Kasumi-1 (cell line): ENCODE results near the gene MFSD2B.
"Not testable (repeated sequence)": the region's sequence is repeated elsewhere in the genome, so short reads cannot be mapped to it uniquely, and the experiment has no call there.

ENCODE experiments used
- DNase-seq, 2 experiments: peaks; one replicate each; lab custom pipeline; 2025; lab: John Stamatoyannopoulos, UW

The MFSD2B gene, protein sequence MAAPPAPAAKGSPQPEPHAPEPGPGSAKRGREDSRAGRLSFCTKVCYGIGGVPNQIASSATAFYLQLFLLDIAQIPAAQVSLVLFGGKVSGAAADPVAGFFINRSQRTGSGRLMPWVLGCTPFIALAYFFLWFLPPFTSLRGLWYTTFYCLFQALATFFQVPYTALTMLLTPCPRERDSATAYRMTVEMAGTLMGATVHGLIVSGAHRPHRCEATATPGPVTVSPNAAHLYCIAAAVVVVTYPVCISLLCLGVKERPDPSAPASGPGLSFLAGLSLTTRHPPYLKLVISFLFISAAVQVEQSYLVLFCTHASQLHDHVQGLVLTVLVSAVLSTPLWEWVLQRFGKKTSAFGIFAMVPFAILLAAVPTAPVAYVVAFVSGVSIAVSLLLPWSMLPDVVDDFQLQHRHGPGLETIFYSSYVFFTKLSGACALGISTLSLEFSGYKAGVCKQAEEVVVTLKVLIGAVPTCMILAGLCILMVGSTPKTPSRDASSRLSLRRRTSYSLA

DNA sequence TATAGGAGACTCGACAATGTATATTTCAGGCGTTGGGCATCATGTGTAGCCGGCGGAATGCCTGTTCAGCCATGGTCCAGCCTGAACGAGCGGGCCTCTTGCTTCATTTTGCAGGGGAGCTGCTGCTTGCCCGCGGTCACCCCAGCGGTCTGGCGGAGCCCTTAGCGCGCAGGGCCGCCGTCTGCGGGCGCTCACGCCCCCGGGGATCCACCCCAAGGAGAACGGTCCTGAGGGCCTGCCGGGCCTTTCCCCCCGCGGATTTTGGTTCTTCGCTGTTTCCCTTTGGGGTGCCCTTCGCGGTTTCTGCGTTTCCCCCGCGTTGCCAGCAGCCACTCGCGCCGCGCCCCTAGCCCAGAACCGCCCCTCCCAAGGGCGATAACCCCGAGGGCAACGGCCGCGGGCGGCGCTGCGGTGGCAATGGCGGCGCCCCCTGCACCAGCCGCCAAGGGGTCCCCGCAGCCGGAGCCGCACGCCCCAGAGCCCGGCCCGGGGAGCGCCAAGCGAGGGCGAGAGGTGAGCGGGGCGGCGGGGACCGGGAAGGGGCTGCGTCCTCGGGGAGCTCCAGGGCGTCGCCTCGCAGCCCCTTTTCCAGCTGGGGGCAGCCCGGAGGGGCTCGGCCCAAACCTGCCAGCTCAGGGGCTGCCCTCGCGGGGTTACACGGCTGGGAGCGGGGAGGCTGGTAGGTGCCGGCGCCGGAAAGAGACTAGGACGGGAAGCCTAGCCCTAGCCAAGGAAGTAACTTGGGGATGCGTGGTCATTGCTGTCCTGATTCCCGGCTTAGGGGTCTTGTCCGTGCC is at the start of gene MFSD2B:
MFSD2B (plus strand) TSS at position 406 of the 797 bp plus-strand sequence; CDS start at position 418, 12 bp downstream.
- DNase-seq, result no peak

DNA sequence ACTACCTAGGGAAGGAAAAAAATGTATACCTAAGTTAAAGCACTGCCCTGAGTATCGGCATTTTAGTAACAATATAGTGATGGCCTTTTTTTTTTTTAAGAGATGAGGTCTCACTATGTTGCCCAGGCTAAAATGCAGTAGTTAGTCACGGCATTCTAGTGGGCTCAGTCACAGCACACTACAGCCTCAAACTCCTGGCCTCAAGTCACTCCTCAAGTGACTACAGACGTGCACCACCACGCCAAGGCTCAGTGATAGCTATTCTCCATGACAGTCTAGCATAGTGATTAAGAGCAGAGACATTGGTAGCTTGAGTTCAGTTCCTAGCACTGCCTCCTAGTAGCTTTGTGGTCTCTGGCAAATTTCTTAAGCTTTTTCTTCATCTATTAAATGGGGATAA is 42.0 kb upstream of the MFSD2B start:
- no peak for DNase-seq

DNA sequence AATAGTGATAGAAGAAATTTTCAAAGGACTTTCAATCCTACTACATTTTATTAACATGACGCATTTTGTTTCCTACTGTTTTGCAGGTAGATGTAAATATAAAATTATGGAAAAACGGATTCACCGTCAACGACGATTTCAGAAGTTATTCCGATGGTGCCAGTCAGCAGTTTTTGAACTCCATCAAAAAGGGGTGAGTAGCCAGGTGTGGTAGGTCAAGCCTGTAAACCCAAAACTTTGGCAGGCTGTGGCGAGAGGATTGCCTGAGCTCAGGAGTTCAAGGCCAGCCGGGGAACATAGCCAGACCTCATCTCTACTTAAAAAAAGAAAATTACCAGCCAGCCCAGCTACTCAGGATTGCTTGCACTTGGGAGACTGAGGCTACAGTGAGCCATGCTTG is 33.0 kb upstream of the MFSD2B start:
- DNase-seq, result no peak

DNA sequence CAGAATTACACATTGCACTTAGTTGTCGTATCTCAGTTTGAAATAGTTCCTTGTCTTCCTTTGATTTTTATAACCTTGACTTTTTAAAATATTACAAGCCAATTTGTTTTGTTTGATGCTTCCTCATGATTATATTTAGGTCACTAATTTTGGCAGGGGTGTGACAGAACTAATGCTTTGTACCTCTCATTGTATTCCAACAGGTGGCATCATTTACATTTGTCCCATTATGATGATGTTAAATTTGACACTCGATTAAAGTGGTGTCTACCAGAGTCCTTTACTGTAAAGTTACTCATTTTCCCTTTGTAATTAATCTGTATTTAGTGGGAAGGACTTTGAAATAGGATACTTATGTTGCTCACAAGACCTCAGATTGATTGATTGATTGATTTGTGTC is 21.5 kb upstream of the MFSD2B start:
- DNase-seq, result peak; percentile 41 to 63

DNA sequence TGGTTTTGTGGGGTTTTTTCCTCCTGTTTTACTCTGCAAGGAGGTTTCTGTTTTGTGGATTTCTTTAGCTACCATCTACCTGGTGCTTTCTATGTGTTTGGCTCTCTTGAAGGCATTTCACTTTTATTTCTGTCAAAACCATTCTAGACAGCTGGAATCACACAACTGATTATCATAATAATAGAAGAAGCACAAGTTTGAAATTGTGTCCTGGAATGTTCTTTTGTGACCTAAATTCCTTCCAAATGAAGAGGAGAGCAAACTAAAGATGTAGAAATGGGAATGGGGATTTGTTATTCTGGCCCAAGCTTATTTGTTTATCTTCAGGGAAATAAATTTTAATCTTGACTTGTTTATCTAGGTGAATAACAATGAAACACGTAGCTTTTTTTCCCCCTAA is 17.0 kb upstream of the MFSD2B start:
- DNase-seq, result no peak

DNA sequence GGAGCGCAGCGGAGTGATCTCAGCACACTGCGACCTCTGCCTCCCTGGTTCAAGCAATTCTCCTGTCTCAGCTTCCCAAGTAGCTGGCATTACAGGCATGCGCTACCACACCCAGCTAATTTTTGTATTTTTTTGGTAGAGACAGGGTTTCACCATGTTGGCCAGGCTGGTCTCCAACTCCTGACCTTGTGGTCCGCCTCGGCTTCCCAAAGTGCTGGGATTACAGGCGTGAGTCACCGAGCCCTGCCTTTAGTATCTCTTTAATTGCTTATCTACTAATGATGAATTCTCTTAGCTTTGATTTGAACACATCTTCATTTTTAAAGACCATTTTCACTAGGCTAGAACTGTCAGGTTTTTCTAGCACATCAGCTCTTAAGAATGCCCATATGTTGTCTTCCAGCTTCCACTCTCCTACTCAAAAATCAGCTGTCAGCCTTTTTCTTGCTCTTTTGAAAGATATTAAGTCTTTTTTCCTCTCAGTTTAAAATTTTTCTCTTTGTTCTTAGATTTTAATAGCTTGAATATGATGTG is 16.1 kb upstream of the MFSD2B start:
- DNase-seq, result no peak

DNA sequence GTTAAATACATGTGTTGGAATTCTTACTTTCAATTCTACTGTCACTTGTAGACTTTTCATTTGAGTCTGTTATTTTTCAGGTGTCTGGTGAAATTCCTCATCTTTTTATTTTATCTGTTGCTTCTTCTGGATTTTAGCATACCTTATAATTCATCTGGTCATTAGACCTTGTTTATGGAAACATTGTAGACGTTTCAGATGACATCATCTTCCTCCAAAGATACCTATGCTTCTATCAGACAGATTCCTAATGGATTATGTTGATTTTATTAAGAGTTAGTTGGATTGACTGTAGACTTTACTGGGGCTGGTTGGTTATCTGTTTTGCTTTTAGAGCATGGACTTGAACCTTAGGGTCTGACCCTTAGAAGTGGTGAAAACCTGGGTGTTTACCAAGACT is 15.3 kb upstream of the MFSD2B start:
- no peak for DNase-seq

DNA sequence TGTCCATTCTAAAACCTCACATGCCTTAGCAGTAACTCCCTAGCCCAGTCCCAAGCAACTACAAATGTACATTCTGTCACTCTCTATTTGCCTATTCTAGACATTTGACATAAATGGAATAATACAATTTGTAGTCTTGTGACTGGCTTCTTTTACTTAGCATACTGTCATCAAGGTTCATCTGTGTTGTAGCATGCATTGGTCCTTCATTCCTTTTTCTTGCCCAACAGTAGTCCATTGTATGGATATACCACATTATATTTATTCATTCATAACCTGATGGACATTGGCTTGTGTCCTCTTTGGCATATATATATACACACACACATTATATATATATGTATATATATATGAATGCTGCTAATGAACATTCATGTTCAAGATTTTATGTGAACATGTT is 2.2 kb upstream of the MFSD2B start:
- DNase-seq, result no peak

DNA sequence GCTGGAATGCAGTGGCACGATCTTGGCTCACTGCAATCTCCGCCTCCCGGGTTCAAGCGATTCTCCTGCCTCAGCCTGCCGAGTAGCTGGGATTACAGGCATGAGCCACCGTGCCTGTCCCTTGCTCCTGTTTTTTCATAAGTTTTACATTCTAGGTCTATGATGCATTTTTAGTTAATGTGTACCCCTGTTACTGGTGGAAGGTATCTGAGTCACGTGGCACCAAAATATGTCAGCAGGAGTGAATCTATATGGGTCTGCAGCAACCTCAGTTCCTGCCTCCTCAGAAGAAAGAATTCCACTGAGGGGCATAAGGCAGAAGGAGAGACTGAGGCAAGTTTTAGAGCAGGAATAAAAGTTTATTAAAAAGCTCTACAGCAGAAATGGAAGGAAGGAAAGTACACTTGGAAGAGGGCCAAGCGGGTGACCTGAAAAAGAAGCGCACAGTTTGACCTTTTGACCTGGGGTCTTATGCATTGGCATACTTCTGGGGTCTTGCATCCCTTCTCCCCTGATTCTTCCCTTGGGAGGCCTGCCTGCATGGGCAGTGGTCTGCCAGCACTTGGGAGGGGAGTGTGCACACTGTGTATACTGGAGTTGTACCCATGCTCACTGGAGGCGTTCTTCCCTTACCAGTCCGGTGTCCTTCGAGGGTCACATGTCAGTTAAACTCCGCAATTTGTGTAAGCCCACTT is 1.1 kb upstream of the MFSD2B start:
- DNase-seq, result no peak

DNA sequence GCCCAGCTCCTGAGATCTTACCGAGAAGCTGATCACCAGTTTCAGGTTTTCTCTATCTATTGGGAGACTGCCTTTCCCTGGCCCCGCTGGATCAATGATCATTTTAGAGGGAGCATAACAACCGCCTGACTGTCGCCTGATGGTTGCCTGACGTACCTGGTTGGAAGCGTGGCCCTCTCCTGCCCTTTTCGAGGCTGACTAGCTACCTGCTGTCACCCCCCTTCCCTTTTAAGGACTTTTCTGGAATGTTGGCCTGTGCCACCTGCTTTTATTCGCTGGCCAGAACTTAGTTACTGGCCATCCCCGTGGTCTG is 562 bp upstream of the MFSD2B start:
- no peak for DNase-seq

DNA sequence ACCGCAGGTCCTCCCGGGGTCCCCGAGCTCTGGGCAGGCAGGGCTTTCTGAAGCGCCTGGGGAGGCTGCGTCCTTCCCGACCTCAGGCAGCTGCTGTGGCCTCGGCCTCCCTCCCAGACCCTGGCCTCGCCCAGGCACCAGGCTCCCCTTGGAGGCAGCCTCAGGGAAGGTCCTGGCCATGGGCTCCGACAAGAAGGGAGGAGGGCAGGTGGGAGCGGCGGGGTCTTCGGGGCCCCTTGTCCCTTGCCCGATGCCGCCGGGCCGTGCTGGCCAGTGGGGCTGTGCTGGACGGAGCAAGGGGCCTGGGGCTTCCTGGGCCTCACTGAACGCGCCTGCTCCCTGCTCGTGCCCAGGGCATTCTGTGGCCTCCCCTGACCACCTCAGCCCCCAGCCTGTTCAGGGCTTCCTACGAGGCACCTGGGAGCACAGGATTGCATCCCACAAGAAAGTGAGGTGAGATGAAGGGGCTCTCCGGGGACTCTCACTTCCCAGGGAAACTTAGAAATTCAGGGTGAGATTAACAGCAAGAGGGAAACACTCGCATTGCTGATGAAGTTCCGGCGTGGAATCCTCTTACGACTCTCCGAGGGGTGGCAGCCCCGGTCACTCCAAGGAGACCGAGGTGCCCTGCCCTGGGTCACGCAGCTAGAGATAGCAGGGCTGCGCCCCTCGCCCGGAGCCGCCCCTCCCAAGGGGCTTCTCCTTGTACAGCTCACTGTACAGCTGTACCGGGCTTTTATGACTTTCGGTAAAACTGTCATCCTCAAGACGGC is 778 bp downstream of the MFSD2B start:
- no peak for DNase-seq

DNA sequence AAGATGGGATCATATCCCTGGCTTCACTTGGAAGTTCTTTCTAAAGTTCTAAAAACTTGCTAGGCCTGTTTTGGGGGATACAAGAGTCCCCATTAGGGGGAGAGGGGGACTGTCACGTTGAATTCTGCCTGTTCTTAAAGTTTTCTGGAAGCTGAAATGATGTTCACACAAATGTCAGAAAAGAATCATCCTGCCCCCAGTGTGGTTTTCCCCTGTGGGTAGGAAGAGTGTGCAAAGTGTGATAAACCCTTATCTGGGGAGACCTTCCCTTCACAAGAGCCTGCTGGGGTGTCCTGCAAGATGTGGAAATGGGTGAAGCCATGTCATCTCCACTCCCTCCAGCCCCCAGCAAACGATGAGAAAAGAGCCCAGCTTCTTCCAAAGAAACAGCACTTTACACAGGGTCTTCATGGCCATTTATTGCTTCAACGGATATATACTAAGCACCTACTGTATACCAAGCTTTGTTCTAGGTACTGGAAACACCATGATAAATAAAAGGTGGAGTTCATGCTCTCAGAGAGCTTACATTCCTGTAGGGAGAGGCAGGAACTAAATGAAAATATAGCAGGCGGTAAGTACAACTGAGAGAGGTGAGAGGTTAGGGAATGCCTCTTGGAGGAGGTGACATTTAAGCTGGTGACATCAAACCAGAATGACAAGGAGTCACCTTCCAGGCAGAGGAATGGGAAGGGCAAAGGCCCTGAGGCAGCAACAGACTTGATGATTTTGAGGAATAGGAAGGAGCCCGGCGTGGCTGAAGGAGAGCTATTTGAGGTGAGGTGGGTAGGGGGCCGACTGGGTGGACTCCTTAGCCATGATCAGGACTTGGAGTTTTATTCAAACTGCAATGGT is 1.6 kb downstream of the MFSD2B start:
- DNase-seq, result no peak

DNA sequence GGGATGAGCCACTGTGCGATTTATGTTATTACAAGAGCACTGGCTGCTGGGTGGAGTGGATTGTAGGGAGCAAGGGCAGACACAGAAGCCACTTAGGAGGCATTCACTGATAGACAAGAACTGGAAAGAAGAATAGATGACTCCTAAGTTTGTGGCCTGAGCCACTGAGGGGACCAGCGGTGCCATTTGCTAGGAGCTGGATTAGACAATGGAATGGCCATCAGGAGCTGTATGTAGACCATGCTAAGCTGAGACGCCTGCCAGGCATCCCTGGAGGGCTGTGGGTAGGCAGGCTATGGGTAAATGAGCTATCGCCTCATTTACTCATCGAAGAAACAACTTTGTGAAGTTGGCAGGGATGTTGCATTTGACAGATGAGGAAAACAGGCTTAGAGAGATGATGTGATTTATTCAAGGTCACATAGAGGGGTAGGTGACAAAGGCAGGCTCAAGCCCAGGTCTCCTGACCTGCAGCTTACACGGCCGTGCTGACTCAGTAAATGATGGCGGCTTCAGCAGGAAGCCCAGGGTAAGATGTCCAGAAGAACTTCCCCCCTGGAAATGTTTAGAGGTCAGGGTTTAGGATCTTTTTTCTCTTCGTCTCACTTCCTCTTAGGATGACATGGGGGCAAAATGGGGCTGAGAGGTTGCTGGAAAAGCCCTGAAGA is 2.8 kb downstream of the MFSD2B start:
- DNase-seq, result no peak

DNA sequence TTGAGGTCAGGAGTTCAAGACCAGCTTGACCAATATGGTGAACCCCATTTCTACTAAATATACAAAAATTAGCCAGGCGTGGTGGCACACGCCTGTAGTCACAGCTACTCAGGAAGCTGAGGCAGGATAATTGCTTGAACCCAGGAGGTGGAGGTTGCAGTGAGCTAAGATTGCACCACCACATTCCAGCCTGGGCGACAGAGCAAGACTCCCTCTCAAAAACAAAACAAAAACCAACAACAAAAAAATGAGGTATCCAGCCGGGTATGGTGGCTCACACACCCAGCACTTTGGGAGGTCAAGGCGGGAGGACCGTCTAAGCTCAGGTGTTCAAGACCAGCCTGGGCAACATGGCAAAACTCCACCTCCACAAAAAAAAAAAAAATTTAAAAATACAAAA is 5.0 kb downstream of the MFSD2B start:
- DNase-seq, result not testable (repeated sequence)

DNA sequence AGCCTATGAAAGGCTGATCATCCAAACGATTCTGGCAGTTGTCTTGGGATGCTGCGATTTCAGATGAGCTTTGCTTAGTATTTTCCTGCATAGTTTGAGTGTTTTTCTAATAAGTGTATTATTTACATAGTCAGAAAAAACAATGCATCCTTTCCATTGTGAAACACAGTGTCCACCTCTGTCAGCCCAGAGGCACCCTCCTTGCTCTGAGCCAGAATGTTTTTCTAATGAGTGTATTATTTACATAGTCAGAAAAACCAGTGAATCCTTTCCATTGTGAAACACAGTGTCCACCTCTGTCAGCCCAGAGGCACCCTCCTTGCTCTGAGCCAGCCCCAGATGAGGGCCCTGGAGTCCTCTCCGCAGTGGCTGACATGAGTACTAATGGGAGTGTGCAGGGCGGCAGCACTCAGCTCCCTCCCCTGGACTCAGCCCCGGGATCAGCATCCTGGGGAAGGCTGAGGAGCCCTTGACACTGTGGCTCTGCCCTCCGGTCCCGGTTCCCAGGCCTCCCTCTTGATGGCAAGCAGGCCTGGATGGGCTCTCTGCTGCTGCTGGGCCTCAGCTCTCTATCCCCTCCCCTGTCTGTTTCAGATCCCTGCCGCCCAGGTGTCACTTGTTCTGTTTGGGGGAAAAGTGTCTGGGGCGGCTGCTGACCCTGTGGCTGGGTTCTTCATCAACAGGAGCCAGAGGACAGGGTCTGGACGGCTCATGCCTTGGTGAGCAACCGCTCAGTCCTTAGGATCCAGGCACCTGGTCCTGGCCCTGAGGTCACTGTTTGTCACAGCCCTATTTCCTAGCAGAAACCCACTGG is 5.9 kb downstream of the MFSD2B start:
- no peak for DNase-seq

DNA sequence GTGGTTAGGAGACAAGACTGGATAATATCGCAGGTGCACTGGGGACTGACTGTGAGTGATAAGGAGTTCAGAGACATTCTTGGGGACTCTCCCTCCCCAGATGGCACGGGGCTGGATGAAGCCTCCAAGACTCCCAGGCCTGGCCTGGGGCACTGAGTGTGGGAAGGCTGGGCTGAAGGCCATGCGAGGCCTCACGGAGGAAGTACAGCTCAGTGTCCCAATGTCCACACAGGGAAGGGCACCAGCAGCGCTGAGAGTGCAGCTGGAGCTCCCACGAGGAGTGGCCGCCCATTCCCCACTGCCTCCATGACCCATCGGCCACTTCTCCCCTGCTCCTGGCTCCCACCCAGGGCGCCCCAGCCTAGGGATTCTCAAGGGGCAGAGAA is 6.5 kb downstream of the MFSD2B start:
- no peak for DNase-seq

DNA sequence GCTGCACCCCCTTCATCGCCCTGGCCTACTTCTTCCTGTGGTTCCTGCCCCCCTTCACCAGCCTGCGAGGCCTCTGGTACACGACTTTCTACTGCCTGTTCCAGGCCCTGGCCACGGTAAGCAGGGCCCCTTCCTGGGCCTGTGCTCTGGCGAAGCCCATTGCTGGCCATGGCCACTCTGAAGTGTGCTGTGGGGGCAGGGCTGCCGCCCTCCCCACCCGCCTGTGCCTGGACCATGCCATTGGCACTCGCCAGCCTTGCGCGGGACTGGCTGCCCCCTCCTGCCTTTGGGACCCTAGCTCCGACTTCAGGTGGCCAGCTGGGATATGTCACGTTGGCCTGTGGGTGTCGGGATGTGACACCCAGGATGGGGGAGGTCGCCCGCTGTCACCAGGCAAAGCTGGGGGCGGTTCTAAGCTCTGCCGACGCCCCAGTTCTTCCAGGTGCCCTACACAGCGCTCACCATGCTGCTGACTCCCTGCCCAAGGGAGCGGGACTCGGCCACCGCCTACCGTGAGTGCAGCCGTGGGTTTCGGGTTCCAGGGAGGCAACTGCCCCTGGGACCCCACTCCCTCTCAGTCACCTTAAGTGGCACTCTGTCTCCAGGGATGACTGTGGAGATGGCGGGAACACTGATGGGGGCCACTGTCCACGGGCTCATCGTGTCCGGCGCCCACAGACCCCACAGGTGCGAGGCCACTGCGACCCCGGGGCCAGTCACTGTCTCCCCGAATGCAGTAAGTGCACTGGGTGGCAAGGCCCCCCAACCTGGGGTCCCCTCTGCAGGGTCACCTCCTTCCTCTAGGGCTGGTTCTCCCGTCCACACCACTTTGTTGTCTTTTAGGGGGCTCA is 7.2 kb downstream of the MFSD2B start:
- no peak for DNase-seq

DNA sequence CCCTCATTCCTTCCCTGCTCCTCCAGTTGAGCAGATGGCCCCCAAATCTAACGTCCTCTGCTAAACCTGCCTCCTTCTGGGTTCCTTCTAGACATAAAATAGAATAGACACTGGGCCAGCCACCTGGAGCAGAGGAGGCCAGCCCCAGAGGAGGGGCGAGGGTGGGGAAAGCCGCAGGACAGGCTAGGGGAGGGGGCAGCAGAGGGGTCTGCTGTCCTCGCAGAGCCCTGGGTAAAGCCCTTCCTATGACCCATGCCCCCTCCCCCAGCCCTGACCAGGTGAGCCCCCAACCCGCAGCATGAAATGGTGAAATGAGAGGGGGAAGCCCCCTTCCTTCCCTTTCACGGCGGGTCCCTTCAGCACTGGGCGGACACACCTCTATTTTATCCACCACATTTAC is 7.8 kb downstream of the MFSD2B start:
- no peak for DNase-seq
